ENCODE data around the gene RXRA.

DNA sequence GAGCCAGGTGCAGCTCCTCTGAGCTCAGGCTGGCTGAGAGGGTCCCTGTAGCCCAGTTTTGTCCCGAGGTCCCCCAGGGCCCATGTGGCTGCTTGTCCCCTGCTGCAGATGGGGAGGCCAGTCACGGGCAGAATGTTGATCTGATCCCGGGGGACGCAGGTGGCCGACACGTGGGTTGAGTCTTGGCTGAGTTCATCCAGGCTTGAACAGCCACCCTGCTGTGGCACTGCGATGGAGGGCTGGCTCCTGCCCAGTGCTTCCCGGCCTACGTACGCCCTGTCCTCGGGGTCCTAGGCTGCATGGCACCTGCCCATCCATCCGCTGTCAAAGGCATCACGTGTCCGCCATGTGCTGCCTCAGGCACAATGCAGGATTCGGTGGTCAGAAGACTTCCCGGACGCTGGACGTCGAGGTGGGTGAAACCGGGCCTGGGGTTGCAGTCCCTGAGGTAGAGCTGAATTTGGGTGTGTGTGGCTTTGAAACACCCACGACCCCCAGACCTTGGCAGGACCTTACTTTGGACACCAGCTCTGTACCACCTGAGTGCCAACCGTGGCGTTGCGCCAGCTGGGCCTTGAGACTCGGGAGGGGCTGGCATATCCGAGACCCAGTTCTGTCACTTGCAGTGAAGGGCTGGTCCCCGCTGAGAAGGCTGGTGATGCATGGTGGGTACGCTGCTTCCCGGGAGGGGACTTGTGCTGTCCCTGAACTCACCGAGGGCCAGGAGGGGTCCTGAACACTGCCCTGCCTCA lies 22.3 kb downstream of the RXRA start:
- TF ChIP-seq, protein P1, sequence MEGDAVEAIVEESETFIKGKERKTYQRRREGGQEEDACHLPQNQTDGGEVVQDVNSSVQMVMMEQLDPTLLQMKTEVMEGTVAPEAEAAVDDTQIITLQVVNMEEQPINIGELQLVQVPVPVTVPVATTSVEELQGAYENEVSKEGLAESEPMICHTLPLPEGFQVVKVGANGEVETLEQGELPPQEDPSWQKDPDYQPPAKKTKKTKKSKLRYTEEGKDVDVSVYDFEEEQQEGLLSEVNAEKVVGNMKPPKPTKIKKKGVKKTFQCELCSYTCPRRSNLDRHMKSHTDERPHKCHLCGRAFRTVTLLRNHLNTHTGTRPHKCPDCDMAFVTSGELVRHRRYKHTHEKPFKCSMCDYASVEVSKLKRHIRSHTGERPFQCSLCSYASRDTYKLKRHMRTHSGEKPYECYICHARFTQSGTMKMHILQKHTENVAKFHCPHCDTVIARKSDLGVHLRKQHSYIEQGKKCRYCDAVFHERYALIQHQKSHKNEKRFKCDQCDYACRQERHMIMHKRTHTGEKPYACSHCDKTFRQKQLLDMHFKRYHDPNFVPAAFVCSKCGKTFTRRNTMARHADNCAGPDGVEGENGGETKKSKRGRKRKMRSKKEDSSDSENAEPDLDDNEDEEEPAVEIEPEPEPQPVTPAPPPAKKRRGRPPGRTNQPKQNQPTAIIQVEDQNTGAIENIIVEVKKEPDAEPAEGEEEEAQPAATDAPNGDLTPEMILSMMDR (IDR thresholded peaks at IDR 0.05): no peak
- no peak for TF ChIP-seq POLR2A (IDR thresholded peaks at IDR 0.05)

Data from thyroid gland (tissue), 4 donors.